Karpas-422 (cell line): ENCODE data around the gene LRRFIP1. TPM values are rescaled to one million over a fixed set of nuclear protein-coding genes. Genes with fewer than 3 reads are reported as not detected.
A peak's percentile ranks its signal among the peaks of the same experiment; 100 is the strongest.

Experiments
- DNase-seq: peaks from one replicate; pipeline ENCODE4 v3.0.0-alpha.2; 2015
- H2AFZ ChIP-seq: fragments of 200-600 bp; sonication (generic); 2 replicates; pipeline ENCODE4 v1.6.1; 2014; ENCODE audit warnings: antibody characterized with exemption, low read length, mixed read lengths
- H3K27ac ChIP-seq: fragments of 200-600 bp; sonication (generic); 2 replicates; pipeline ENCODE4 v1.5.1; 2014; ENCODE audit warnings: mild to moderate bottlenecking, low read length, moderate library complexity
- H3K27me3 ChIP-seq: fragments of 200-600 bp; sonication (generic); 2 replicates; pipeline ENCODE4 v1.6.1; 2014; ENCODE audit warnings: low read length, mixed read lengths
- H3K36me3 ChIP-seq: fragments of 200-600 bp; sonication (generic); 2 replicates; pipeline ENCODE4 v1.6.1; 2014; ENCODE audit warnings: low read length, mixed read lengths; ENCODE audit not compliant: insufficient read depth
- H3K4me1 ChIP-seq: fragments of 200-600 bp; sonication (generic); 2 replicates; pipeline ENCODE4 v1.6.1; 2014; ENCODE audit warnings: mild to moderate bottlenecking, low read length, mixed read lengths
- H3K4me2 ChIP-seq: fragments of 200-600 bp; sonication (generic); 2 replicates; pipeline ENCODE4 v1.6.1; 2014; ENCODE audit warnings: low read length, low read depth, mild to moderate bottlenecking; ENCODE audit not compliant: poor library complexity, severe bottlenecking
- H3K4me3 ChIP-seq: fragments of 200-600 bp; sonication (generic); 2 replicates; pipeline ENCODE4 v1.5.1; 2014; ENCODE audit warnings: mild to moderate bottlenecking, antibody characterized with exemption, low read length, mixed read lengths
- H3K79me2 ChIP-seq: fragments of 200-600 bp; sonication (generic); 2 replicates; pipeline ENCODE4 v1.6.1; 2014; ENCODE audit warnings: mild to moderate bottlenecking, low read length, mixed read lengths
- H3K9ac ChIP-seq: fragments of 200-600 bp; sonication (generic); 2 replicates; pipeline ENCODE4 v1.6.0; 2014; ENCODE audit warnings: low read length
- H3K9me2 ChIP-seq: fragments of 200-600 bp; sonication (generic), shearing (Covaris generic); replicated peaks from 2 replicates; pipeline ENCODE4 v1.6.0; 2014; ENCODE audit warnings: mild to moderate bottlenecking, low read length, moderate library complexity; ENCODE audit not compliant: insufficient read depth
- H3K9me3 ChIP-seq: fragments of 300-700, 200-600 bp; sonication (generic); 2 replicates; pipeline ENCODE4 v1.6.1; 2014; ENCODE audit warnings: low read length, mixed read lengths
- H4K20me1 ChIP-seq: fragments of 200-600 bp; sonication (generic); 2 replicates; pipeline ENCODE4 v1.6.1; 2014; ENCODE audit warnings: mild to moderate bottlenecking, antibody characterized with exemption, low read length, low read depth; ENCODE audit not compliant: insufficient read depth
- total RNA-seq: library from RNA; depleted of rRNA; stranded (reverse); fragments of >200 nt; shearing (Covaris generic); gene quantifications from 2 replicates; pipeline ENCODE4 v1.2.3, GENCODE V29; 2014; ENCODE audit warnings: low replicate concordance

Gene LRRFIP1
- total RNA-seq, 1 experiment from 2014 or later = 29.9 TPM

GRCh38 chr2:237624565-237624964, 2.8 kb upstream of the LRRFIP1 start:
- Histone ChIP-seq H3K4me1 (no peaks in the 10 kb centered on the region), H3K27me3 (no peaks in the 10 kb centered on the region), H3K9me3 (no peaks in the 10 kb centered on the region), H3K4me2 (no peak overlapping the region), H3K9me2 (no peaks in the 10 kb centered on the region), H3K79me2 (no peaks in the 10 kb centered on the region), H3K4me3 (no peak overlapping the region), H3K9ac (no peak overlapping the region), H2AFZ (no peak overlapping the region), H4K20me1 (no peaks in the 10 kb centered on the region), H3K27ac (no peak overlapping the region), H3K36me3 (no peaks in the 10 kb centered on the region)
- peak; percentile 60 for DNase-seq

GRCh38 chr2:237625216-237625705, 2.1 kb upstream of the LRRFIP1 start:
- Histone ChIP-seq H3K4me1 (no peaks in the 10 kb centered on the region), H3K79me2 (no peaks in the 10 kb centered on the region), H3K27ac (no peak overlapping the region), H3K36me3 (no peaks in the 10 kb centered on the region), H3K9me2 (no peaks in the 10 kb centered on the region), H3K4me3 (no peak overlapping the region), H3K9me3 (no peaks in the 10 kb centered on the region), H4K20me1 (no peaks in the 10 kb centered on the region), H3K9ac (no peak overlapping the region), H3K27me3 (no peaks in the 10 kb centered on the region), H2AFZ (no peak overlapping the region), H3K4me2 (no peak overlapping the region)
- no peak for DNase-seq

- H3K4me2 ChIP-seq = no peak overlapping the region
- no peak for DNase-seq
- no peak overlapping the region for H2AFZ ChIP-seq
- H3K9me2 ChIP-seq = no peaks in the 10 kb centered on the region
- no peak overlapping the region for H3K27ac ChIP-seq
- H3K4me1 ChIP-seq = no peaks in the 10 kb centered on the region
- H4K20me1 ChIP-seq = no peaks in the 10 kb centered on the region
- H3K4me3 ChIP-seq = no peak overlapping the region
- no peak overlapping the region for H3K9ac ChIP-seq
- H3K36me3 ChIP-seq = no peaks in the 10 kb centered on the region
- no peaks in the 10 kb centered on the region for H3K79me2 ChIP-seq
- no peaks in the 10 kb centered on the region for H3K27me3 ChIP-seq
- H3K9me3 ChIP-seq = no peaks in the 10 kb centered on the region
These were observed 1.6 kb upstream of the LRRFIP1 start for GRCh38 chr2:237625777-237626176.

GRCh38 chr2:237626813-237627440, 460 bp upstream of the LRRFIP1 start:
- no peaks in the 10 kb centered on the region for H3K79me2 ChIP-seq
- no peak for DNase-seq
- no peaks in the 10 kb centered on the region for H3K36me3 ChIP-seq
- no peak overlapping the region for H3K27ac ChIP-seq
- H3K27me3 ChIP-seq = no peaks in the 10 kb centered on the region
- no peaks in the 10 kb centered on the region for H3K9me3 ChIP-seq
- no peak overlapping the region for H3K4me2 ChIP-seq
- H2AFZ ChIP-seq = no peak overlapping the region
- H3K4me1 ChIP-seq = no peaks in the 10 kb centered on the region
- H4K20me1 ChIP-seq = no peaks in the 10 kb centered on the region
- no peak overlapping the region for H3K9ac ChIP-seq
- H3K9me2 ChIP-seq = no peaks in the 10 kb centered on the region
- no peak overlapping the region for H3K4me3 ChIP-seq

GRCh38 chr2:237628247-237629187, 1.1 kb downstream of the LRRFIP1 start:
- Histone ChIP-seq H3K9me2 (no peaks in the 10 kb centered on the region), H2AFZ (no peak overlapping the region), H3K27me3 (no peaks in the 10 kb centered on the region), H3K9me3 (no peaks in the 10 kb centered on the region), H4K20me1 (no peaks in the 10 kb centered on the region), H3K79me2 (no peaks in the 10 kb centered on the region), H3K9ac (no peak overlapping the region), H3K4me2 (no peak overlapping the region), H3K4me1 (no peaks in the 10 kb centered on the region), H3K27ac (no peak overlapping the region), H3K4me3 (no peak overlapping the region), H3K36me3 (no peaks in the 10 kb centered on the region)
- DNase-seq = no peak

- no peaks in the 10 kb centered on the region for H3K36me3 ChIP-seq
- H3K4me2 ChIP-seq = no peak overlapping the region
- H3K4me3 ChIP-seq = no peak overlapping the region
- H3K79me2 ChIP-seq = no peaks in the 10 kb centered on the region
- H3K27me3 ChIP-seq = no peaks in the 10 kb centered on the region
- H3K9me2 ChIP-seq = no peaks in the 10 kb centered on the region
- H3K9me3 ChIP-seq = no peaks in the 10 kb centered on the region
- no peak for DNase-seq
- no peak overlapping the region for H2AFZ ChIP-seq
- no peaks in the 10 kb centered on the region for H4K20me1 ChIP-seq
- no peak overlapping the region for H3K9ac ChIP-seq
- no peaks in the 10 kb centered on the region for H3K4me1 ChIP-seq
- no peak overlapping the region for H3K27ac ChIP-seq
These were observed 1.8 kb downstream of the LRRFIP1 start for GRCh38 chr2:237629188-237629534.

GRCh38 chr2:237629739-237630138, 2.4 kb downstream of the LRRFIP1 start:
- H3K79me2 ChIP-seq = no peaks in the 10 kb centered on the region
- H3K27me3 ChIP-seq = no peaks in the 10 kb centered on the region
- no peaks in the 10 kb centered on the region for H3K4me1 ChIP-seq
- H3K9me3 ChIP-seq = no peaks in the 10 kb centered on the region
- H4K20me1 ChIP-seq = no peaks in the 10 kb centered on the region
- H3K36me3 ChIP-seq = no peaks in the 10 kb centered on the region
- H3K4me3 ChIP-seq = no peak overlapping the region
- no peak overlapping the region for H3K9ac ChIP-seq
- DNase-seq = no peak
- no peaks in the 10 kb centered on the region for H3K9me2 ChIP-seq
- H3K4me2 ChIP-seq = no peak overlapping the region
- no peak overlapping the region for H3K27ac ChIP-seq
- H2AFZ ChIP-seq = no peak overlapping the region

- no peak overlapping the region for H3K27ac ChIP-seq
- H3K9me2 ChIP-seq = no peaks in the 10 kb centered on the region
- no peak overlapping the region for H2AFZ ChIP-seq
- H3K9ac ChIP-seq = no peak overlapping the region
- no peak for DNase-seq
- H3K27me3 ChIP-seq = no peaks in the 10 kb centered on the region
- H3K79me2 ChIP-seq = no peaks in the 10 kb centered on the region
- no peak overlapping the region for H3K4me2 ChIP-seq
- no peaks in the 10 kb centered on the region for H4K20me1 ChIP-seq
- H3K9me3 ChIP-seq = no peaks in the 10 kb centered on the region
- H3K4me1 ChIP-seq = no peaks in the 10 kb centered on the region
- no peak overlapping the region for H3K4me3 ChIP-seq
- no peaks in the 10 kb centered on the region for H3K36me3 ChIP-seq
These were observed 3.0 kb downstream of the LRRFIP1 start for GRCh38 chr2:237630216-237631000.
